ENCODE results near the gene GRAMD1C. TPM values are rescaled to one million over a fixed set of nuclear protein-coding genes. Genes with fewer than 3 reads are reported as not detected.
A peak's percentile ranks its signal among the peaks of the same experiment; 100 is the strongest.

Gene GRAMD1C
- total RNA-seq, 1 donor from 2014 or later, result 8.6 TPM

DNA sequence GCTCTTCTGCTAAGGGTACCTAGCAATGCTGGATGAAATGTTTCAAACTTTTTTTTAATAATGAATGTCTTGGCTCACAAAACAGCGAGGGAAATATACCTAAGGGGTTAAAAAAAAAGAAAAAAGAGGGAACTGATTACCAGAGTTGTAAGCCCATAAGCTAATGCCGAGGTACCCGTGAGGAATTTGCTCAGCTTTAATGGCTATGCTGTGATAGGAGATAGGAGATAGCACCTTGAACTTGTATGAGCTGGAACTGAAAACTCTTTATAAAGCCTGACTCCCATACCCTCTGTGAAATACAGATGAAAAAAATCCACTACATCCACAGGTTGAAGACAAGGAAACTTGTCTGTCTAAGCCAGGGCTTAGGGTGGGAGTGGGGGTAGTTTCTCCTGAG is 13.9 kb downstream of the GRAMD1C start:
- no peak for DNase-seq (ENCODE audit: low read depth)
- TF ChIP-seq, protein P1, sequence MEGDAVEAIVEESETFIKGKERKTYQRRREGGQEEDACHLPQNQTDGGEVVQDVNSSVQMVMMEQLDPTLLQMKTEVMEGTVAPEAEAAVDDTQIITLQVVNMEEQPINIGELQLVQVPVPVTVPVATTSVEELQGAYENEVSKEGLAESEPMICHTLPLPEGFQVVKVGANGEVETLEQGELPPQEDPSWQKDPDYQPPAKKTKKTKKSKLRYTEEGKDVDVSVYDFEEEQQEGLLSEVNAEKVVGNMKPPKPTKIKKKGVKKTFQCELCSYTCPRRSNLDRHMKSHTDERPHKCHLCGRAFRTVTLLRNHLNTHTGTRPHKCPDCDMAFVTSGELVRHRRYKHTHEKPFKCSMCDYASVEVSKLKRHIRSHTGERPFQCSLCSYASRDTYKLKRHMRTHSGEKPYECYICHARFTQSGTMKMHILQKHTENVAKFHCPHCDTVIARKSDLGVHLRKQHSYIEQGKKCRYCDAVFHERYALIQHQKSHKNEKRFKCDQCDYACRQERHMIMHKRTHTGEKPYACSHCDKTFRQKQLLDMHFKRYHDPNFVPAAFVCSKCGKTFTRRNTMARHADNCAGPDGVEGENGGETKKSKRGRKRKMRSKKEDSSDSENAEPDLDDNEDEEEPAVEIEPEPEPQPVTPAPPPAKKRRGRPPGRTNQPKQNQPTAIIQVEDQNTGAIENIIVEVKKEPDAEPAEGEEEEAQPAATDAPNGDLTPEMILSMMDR (conservative IDR thresholded peaks at IDR 0.05; ENCODE audit: low read depth, low read length), result no peak
- no peak overlapping the region for H3K4me3 ChIP-seq (ENCODE audit: low read depth, low read length)

DNA sequence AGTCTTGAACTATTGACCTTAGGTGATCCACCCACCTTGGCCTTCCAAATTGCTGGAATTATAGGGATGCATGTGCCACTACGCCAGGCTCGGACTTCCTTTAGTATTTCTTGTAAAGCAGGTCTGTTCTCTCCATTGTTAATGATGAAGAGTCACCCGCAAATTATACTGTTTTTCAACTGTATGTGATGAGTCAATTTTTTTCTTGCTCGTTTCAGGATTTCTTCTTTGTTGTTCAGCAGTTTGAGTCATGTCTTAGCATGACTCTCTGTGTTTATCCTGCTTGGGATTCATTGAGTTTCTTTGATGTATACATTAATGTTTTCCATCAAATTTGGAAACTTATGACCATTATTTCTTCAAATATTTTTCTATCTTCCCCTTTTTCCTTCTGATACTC is 28.9 kb downstream of the GRAMD1C start:
- TF ChIP-seq, protein P1 (conservative IDR thresholded peaks at IDR 0.05; ENCODE audit: low read depth, low read length), result no peak
- no peak for DNase-seq (ENCODE audit: low read depth)
- no peak overlapping the region for H3K4me3 ChIP-seq (ENCODE audit: low read depth, low read length)

DNA sequence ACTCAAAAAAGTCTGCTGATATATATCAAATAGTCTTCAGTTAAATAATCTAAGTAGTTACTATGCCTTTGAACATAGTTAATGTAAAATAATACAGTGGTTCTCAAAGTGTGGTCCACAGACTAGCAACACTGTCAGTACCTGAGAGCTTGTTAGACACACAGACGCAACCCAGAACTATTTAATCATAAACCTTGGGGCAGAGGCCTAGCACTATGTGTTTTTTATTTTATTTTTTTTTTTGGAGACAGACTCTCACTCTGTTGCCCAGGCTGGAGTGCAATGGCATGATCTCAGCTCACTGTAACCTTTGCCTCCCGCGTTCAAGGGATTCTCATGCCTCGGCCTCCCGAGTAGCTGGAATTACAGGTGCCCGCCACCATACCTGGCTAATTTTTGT is 34.7 kb downstream of the GRAMD1C start:
- TF ChIP-seq, protein P1 (conservative IDR thresholded peaks at IDR 0.05; ENCODE audit: low read depth, low read length), result no peak
- H3K4me3 ChIP-seq (ENCODE audit: low read depth, low read length), result no peak overlapping the region
- DNase-seq (ENCODE audit: low read depth), result no peak

DNA sequence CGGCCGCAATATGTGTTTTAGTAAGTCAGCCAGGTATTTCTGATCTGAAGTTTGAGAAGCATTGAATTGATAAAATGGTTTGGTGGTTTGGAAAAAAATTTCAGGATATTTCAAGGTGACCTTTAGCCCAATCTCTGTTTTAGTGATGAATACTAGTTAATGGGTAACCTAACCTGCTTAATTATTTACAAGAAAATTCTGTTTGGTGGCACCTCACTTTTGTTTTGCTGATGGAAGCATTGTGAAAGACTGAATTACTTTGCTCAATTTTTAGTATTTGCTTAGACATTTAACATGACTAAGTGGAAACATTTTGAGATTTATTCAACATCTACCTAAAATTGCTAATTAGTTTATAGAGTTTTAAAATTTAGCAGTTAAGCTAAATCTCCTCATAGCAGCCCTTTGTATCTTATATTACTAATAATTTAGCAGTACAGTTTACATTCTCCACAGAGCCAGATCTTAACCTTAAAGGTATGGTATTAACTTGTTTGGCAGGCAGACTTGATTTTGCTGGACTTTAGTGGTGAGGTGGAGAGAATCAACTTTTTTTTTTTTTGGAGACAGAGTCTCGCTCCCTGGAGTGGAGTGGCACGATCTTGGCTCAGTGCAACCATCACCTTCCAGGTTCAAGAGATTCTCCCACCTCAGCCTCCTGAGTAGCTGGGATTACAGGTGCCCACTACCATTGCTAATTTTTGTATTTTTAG is 35.4 kb downstream of the GRAMD1C start:
- H3K4me3 ChIP-seq (ENCODE audit: low read depth, low read length), result no peak overlapping the region
- TF ChIP-seq, protein P1 (conservative IDR thresholded peaks at IDR 0.05; ENCODE audit: low read depth, low read length), result no peak
- DNase-seq (ENCODE audit: low read depth), result peak; percentile 26

DNA sequence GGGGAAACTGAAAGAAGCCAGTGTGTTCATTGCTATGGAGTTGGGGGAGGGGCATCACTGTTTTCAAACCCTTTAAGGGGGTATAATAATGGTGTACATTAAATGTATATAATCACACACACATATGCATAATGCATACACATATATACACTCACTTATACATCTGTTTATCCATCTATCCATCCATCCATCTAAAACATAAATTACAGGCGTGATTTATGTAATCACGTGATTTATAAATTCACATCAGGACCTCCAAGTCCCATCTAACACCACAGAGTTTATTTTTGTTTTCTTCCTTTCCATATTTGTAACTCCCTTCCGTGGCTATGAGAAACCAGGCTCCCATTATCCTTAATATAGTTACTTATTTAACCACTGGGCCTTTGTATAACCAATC is 39.8 kb downstream of the GRAMD1C start:
- H3K4me3 ChIP-seq (ENCODE audit: low read depth, low read length), result no peak overlapping the region
- no peak for DNase-seq (ENCODE audit: low read depth)
- TF ChIP-seq, protein P1 (conservative IDR thresholded peaks at IDR 0.05; ENCODE audit: low read depth, low read length), result no peak

DNA sequence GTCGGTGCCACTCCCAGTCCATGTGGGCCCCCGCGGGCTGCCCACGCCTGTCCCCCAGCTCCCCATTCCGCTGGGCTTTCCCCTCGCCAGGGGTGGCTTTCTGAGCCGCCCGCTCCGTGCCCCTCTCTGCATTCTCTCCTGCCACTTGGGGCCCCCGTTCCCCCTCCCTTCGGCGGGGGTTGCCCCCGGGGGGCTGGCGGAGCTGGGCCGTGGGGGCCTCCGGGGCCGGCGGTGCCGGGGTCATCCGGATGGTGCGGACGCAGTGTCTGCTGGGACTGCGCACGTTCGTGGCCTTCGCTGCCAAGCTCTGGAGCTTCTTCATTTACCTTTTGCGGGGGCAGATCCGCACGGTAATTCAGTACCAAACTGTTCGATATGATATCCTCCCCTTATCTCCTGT is 46.5 kb downstream of the GRAMD1C start:
- H3K4me3 ChIP-seq (ENCODE audit: low read depth, low read length), result no peak overlapping the region
- DNase-seq (ENCODE audit: low read depth), result no peak
- TF ChIP-seq, protein P1 (conservative IDR thresholded peaks at IDR 0.05; ENCODE audit: low read depth, low read length), result no peak

DNA sequence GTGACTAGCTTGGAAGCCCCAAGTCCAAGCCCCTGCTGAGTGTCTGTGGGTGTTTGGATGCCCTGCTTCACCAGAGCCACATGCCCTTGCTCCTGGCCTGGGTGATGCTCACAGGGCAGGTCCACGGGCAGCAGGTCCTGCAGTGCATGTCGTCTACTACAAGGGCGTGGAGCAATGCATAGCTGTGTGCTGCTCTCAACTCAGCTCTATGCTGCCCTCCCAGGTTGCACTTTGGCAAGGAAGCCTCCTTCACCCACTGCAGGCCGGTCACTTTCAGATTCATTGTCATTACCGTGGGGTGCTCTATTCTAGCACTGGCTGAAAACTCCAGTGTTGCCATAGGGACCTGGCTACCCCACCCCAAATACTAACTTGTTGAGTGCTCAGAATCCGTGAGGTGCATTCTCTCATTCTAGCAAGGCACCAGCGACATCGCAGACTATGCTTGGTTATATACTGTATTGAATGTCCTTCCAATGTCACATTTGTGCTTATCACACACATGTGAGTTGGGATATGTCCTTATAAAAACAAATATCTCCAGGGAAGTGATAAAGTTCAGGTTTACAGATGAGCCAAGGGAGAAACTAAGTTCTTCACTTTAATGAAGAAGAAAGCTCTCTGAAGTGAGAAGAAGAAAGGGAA is 51.8 kb downstream of the GRAMD1C start:
- TF ChIP-seq, protein P1 (conservative IDR thresholded peaks at IDR 0.05; ENCODE audit: low read depth, low read length), result no peak
- no peak overlapping the region for H3K4me3 ChIP-seq (ENCODE audit: low read depth, low read length)
- no peak for DNase-seq (ENCODE audit: low read depth)
